Erythroblast (primary cell): ENCODE data around the gene KCNJ1.

Experiments
- GATA1 ChIP-seq: IDR thresholded peaks from 2 replicates; pipeline ENCODE4 v1.6.1; 2011; ENCODE audit warnings: low read depth, mild to moderate bottlenecking, control low read depth, low read length, moderate library complexity
- POLR2A ChIP-seq: IDR thresholded peaks from 2 replicates; pipeline ENCODE4 v1.6.1; 2011; ENCODE audit warnings: mild to moderate bottlenecking, low read length

- TF ChIP-seq POLR2A (no peak), GATA1 (no peak)
Measured at GRCh38 chr11:128831174-128832120, 35.6 kb downstream of the KCNJ1 start.
